HL-60 (cell line): Measurements from ENCODE around the gene FSTL4.

Experiments used
- DNase-seq, 2 experiments: peaks; one replicate each; pipeline ENCODE4 v3.0.0-alpha.2; 2010 to 2020; ENCODE audit warnings: low read depth in 1 of 2, low spot score in 1 of 2
- H3K27ac ChIP-seq: fragments of 250-450 bp; sonication (Bioruptor Pico); replicated peaks from 2 replicates; pipeline ENCODE4 v1.5.1; 2020; ENCODE audit warnings: mild to moderate bottlenecking, moderate library complexity
- H3K27me3 ChIP-seq: fragments of 250-450 bp; sonication (Bioruptor Pico); 2 replicates; pipeline ENCODE4 v1.5.1; 2021; ENCODE audit warnings: mild to moderate bottlenecking, moderate library complexity; ENCODE audit not compliant: insufficient read depth, poor library complexity, severe bottlenecking
- H3K4me3 ChIP-seq: replicated peaks from 2 replicates; pipeline ENCODE4 v1.5.1; 2011; ENCODE audit warnings: mild to moderate bottlenecking, control low read depth, low read length; ENCODE audit not compliant: insufficient read depth
- CTCF ChIP-seq: IDR thresholded peaks from one replicate; pipeline ENCODE4 v1.5.1; 2011; ENCODE audit warnings: low read length, control low read depth, inconsistent platforms; ENCODE audit not compliant: insufficient read depth
- GABPA ChIP-seq: IDR thresholded peaks from 2 replicates; pipeline ENCODE4 v1.6.1; 2012; ENCODE audit warnings: low read depth
- POLR2AphosphoS5 ChIP-seq: IDR thresholded peaks from 2 replicates; pipeline ENCODE4 v1.6.1; 2012; ENCODE audit warnings: low read depth
- REST ChIP-seq: IDR thresholded peaks from 2 replicates; pipeline ENCODE4 v1.6.1; 2012; ENCODE audit warnings: low read depth; ENCODE audit not compliant: insufficient replicate concordance
- SPI1 ChIP-seq: IDR thresholded peaks from 2 replicates; pipeline ENCODE4 v1.6.1; 2012; ENCODE audit warnings: low read depth, mild to moderate bottlenecking, borderline replicate concordance

The FSTL4 gene

GRCh38 chr5:133387621-133388020 is 224.7 kb downstream of the FSTL4 start:
- TF ChIP-seq POLR2AphosphoS5 = no peak
- no peak for TF ChIP-seq REST
- TF ChIP-seq SPI1 = no peak
- no peak for TF ChIP-seq GABPA
- Histone ChIP-seq H3K27ac (no peak overlapping the region), H3K4me3 (no peak overlapping the region), H3K27me3 (no peaks in the 10 kb centered on the region)
- no peak for DNase-seq

- TF ChIP-seq POLR2AphosphoS5 (no peak), GABPA (no peak), REST (no peak), CTCF (no peak), SPI1 (no peak)
- no peak overlapping the region for H3K27ac ChIP-seq
- H3K27me3 ChIP-seq = no peaks in the 10 kb centered on the region
- no peak overlapping the region for H3K4me3 ChIP-seq
- no peak for DNase-seq
Measured at GRCh38 chr5:133387091-133387490, 225.2 kb downstream of the FSTL4 start.

- Histone ChIP-seq H3K4me3 (no peak overlapping the region), H3K27ac (no peak overlapping the region), H3K27me3 (no peaks in the 10 kb centered on the region)
- no peak for DNase-seq
- TF ChIP-seq SPI1 (no peak), POLR2AphosphoS5 (no peak), REST (no peak), GABPA (no peak), CTCF (no peak)
Measured at GRCh38 chr5:133386662-133387061, 225.7 kb downstream of the FSTL4 start.
